Trophoblast cell (in vitro differentiated cells and primary cell): ENCODE measurements around the gene CWC27.

Source experiments
- DNase-seq, 2 donors: peaks; one replicate each; pipeline ENCODE4 v3.0.0-alpha.2; 2016
- H2AFZ ChIP-seq: 2 replicates; pipeline ENCODE4 v1.6.1; 2013; ENCODE audit warnings: low read length, moderate library complexity, mild to moderate bottlenecking; ENCODE audit not compliant: insufficient read depth, poor library complexity
- H2AK5ac ChIP-seq: 2 replicates; pipeline ENCODE4 v1.6.1; 2013; ENCODE audit warnings: mild to moderate bottlenecking, low read length
- H2BK120ac ChIP-seq: 2 replicates; pipeline ENCODE4 v1.6.1; 2013; ENCODE audit warnings: low read length, mild to moderate bottlenecking, moderate library complexity; ENCODE audit not compliant: insufficient read depth, poor library complexity
- H2BK12ac ChIP-seq: 2 replicates; pipeline ENCODE4 v1.6.1; 2013; ENCODE audit warnings: mild to moderate bottlenecking, low read length, moderate library complexity
- H2BK5ac ChIP-seq: 2 replicates; pipeline ENCODE4 v1.6.1; 2013; ENCODE audit warnings: low read length, low read depth, moderate library complexity, mild to moderate bottlenecking; ENCODE audit not compliant: poor library complexity
- H3K14ac ChIP-seq: 2 replicates; pipeline ENCODE4 v1.6.1; 2013; ENCODE audit warnings: mild to moderate bottlenecking, low read length
- H3K18ac ChIP-seq: 2 replicates; pipeline ENCODE4 v1.6.1; 2013; ENCODE audit warnings: mild to moderate bottlenecking, low read length
- H3K23ac ChIP-seq: 2 replicates; pipeline ENCODE4 v1.6.1; 2013; ENCODE audit warnings: low read length
- H3K27ac ChIP-seq: 2 replicates; pipeline ENCODE4 v1.5.1; 2013; ENCODE audit warnings: low read depth, mild to moderate bottlenecking, inconsistent platforms, low read length, moderate library complexity
- H3K27me3 ChIP-seq: 2 replicates; pipeline ENCODE4 v1.6.1; 2013; ENCODE audit warnings: inconsistent platforms, mild to moderate bottlenecking, low read length, moderate library complexity; ENCODE audit not compliant: insufficient read depth
- H3K36me3 ChIP-seq, 2 experiments: 1 replicate in 1 of 2; 2 replicates in 1 of 2; pipeline ENCODE4 v1.6.1; 2013; ENCODE audit warnings: low read length in 2 of 2, mild to moderate bottlenecking in 2 of 2, moderate library complexity in 1 of 2; ENCODE audit not compliant: insufficient read depth in 2 of 2, control insufficient read depth in 1 of 2
- H3K4ac ChIP-seq: 2 replicates; pipeline ENCODE4 v1.6.1; 2013; ENCODE audit warnings: low read depth, mild to moderate bottlenecking, low read length, moderate library complexity
- H3K4me1 ChIP-seq, 2 experiments: 1 replicate in 1 of 2; 2 replicates in 1 of 2; pipeline ENCODE4 v1.6.1; 2013; ENCODE audit warnings: low read length in 2 of 2, mild to moderate bottlenecking in 2 of 2, moderate library complexity in 1 of 2; ENCODE audit not compliant: insufficient read depth in 2 of 2, control insufficient read depth in 1 of 2
- H3K4me2 ChIP-seq: 2 replicates; pipeline ENCODE4 v1.6.1; 2013; ENCODE audit warnings: inconsistent platforms, mild to moderate bottlenecking, low read length, moderate library complexity
- H3K4me3 ChIP-seq: 2 replicates; pipeline ENCODE4 v1.5.1; 2013; ENCODE audit warnings: mild to moderate bottlenecking, low read depth, low read length, inconsistent platforms
- H3K79me1 ChIP-seq: one replicate; pipeline ENCODE4 v1.6.1; 2013; ENCODE audit warnings: low read length
- H3K79me2 ChIP-seq: 2 replicates; pipeline ENCODE4 v1.6.1; 2013; ENCODE audit warnings: low read length, mild to moderate bottlenecking; ENCODE audit not compliant: control insufficient read depth, insufficient read depth, poor library complexity
- H3K9ac ChIP-seq: 2 replicates; pipeline ENCODE4 v1.6.1; 2013; ENCODE audit warnings: mild to moderate bottlenecking, low read length
- H3K9me3 ChIP-seq: 2 replicates; pipeline ENCODE4 v1.6.1; 2013; ENCODE audit warnings: low read depth, mild to moderate bottlenecking, control low read depth, inconsistent platforms, low read length; ENCODE audit not compliant: insufficient read depth
- H4K12ac ChIP-seq: 2 replicates; pipeline ENCODE4 v1.6.1; 2013; ENCODE audit warnings: low read depth, mild to moderate bottlenecking, low read length, moderate library complexity
- H4K8ac ChIP-seq: 2 replicates; pipeline ENCODE4 v1.6.1; 2013; ENCODE audit warnings: low read depth, mild to moderate bottlenecking, low read length, moderate library complexity
- H4K91ac ChIP-seq: one replicate; pipeline ENCODE4 v1.6.1; 2013; ENCODE audit warnings: low read depth, mild to moderate bottlenecking, low read length, moderate library complexity
- WGBS: extraction: QIAGEN DNeasy Blood & Tissue Kit; methylation state at CpG from one replicate; pipeline ENCODE4 v1.1.7; 2013; ENCODE audit warnings: missing lambda C conversion rate; ENCODE audit not compliant: insufficient read length, insufficient coverage; ENCODE audit errors: extremely low coverage; 5-methylcytosine and 5-hydroxymethylcytosine counted together

Gene CWC27

GRCh38 chr5:64987768-64988167 lies 219.0 kb downstream of the CWC27 start:
- Histone ChIP-seq H3K4me3 (no peak overlapping the region), H4K12ac (no peak overlapping the region), H3K36me3 (no peaks in the 10 kb centered on the region), H3K9ac (no peak overlapping the region), H3K14ac (no peak overlapping the region), H2AK5ac (no peak overlapping the region), H3K27ac (no peak overlapping the region), H3K18ac (no peak overlapping the region), H2BK120ac (no peak overlapping the region), H3K4ac (no peak overlapping the region), H3K4me2 (no peak overlapping the region), H4K91ac (no peak overlapping the region), H3K4me1 (no peaks in the 10 kb centered on the region), H2BK12ac (no peak overlapping the region), H3K23ac (no peak overlapping the region), H3K9me3 (no peaks in the 10 kb centered on the region), H3K27me3 (no peaks in the 10 kb centered on the region), H4K8ac (no peak overlapping the region), H3K79me2 (no peaks in the 10 kb centered on the region), H2BK5ac (no peak overlapping the region), H3K79me1 (no peaks in the 10 kb centered on the region), H2AFZ (no peak overlapping the region)
- no peak for DNase-seq
- no CpG with 5 or more reads among the region's 1 CpG for WGBS

- peak overlapping the region; percentile 87 for H4K91ac ChIP-seq
- H3K4me3 ChIP-seq = no peak overlapping the region
- H2AFZ ChIP-seq = no peak overlapping the region
- no peak overlapping the region for H3K9ac ChIP-seq
- no peak overlapping the region for H4K12ac ChIP-seq
- H3K9me3 ChIP-seq = peaks cover 4% of the 10 kb centered on the region
- H3K79me2 ChIP-seq = no peaks in the 10 kb centered on the region
- H3K18ac ChIP-seq = peak overlapping the region; percentile 25
- peak overlapping the region; percentile 67 for H2BK12ac ChIP-seq
- H3K4me1 ChIP-seq = peaks cover 0 to 5% of the 10 kb centered on the region in 2 experiments
- H3K14ac ChIP-seq = peak overlapping the region; percentile 24
- no peaks in the 10 kb centered on the region for H3K36me3 ChIP-seq
- H3K23ac ChIP-seq = no peak overlapping the region
- H3K4me2 ChIP-seq = no peak overlapping the region
- H2AK5ac ChIP-seq = no peak overlapping the region
- H3K4ac ChIP-seq = no peak overlapping the region
- DNase-seq = no peak
- H4K8ac ChIP-seq = no peak overlapping the region
- no peaks in the 10 kb centered on the region for H3K27me3 ChIP-seq
- peak overlapping the region; percentile 41 for H2BK120ac ChIP-seq
- WGBS = no CpG with 5 or more reads among the region's 1 CpG
- H3K79me1 ChIP-seq = peaks cover 17% of the 10 kb centered on the region
- no peak overlapping the region for H3K27ac ChIP-seq
- no peak overlapping the region for H2BK5ac ChIP-seq
Measured at GRCh38 chr5:65009207-65009606, 240.5 kb downstream of the CWC27 start.

GRCh38 chr5:65010841-65011240 lies 242.1 kb downstream of the CWC27 start:
- DNase-seq = no peak
- Histone ChIP-seq H3K4me2 (no peak overlapping the region), H3K4me1 (peaks cover 0 to 5% of the 10 kb centered on the region in 2 experiments), H2BK5ac (no peak overlapping the region), H2BK120ac (no peak overlapping the region), H3K9me3 (no peaks in the 10 kb centered on the region), H3K27me3 (no peaks in the 10 kb centered on the region), H2AK5ac (peak overlapping the region; percentile 80), H4K8ac (no peak overlapping the region), H3K23ac (no peak overlapping the region), H4K91ac (peak overlapping the region; percentile 73), H3K18ac (peak overlapping the region; percentile 71), H3K79me2 (no peaks in the 10 kb centered on the region), H3K79me1 (peaks cover 19% of the 10 kb centered on the region), H2AFZ (no peak overlapping the region), H3K36me3 (no peaks in the 10 kb centered on the region), H4K12ac (no peak overlapping the region), H3K4me3 (no peak overlapping the region), H3K4ac (peak overlapping the region; percentile 28), H2BK12ac (peak overlapping the region; percentile 87), H3K9ac (no peak overlapping the region), H3K27ac (no peak overlapping the region), H3K14ac (peak overlapping the region; percentile 58)
- no CpG with 5 or more reads among the region's 1 CpG for WGBS

GRCh38 chr5:65012301-65012892 lies 243.7 kb downstream of the CWC27 start:
- Histone ChIP-seq H2BK120ac (peak overlapping the region; percentile 57), H3K36me3 (no peaks in the 10 kb centered on the region), H3K79me2 (no peaks in the 10 kb centered on the region), H3K27ac (no peak overlapping the region), H3K27me3 (no peaks in the 10 kb centered on the region), H2BK12ac (peak overlapping the region; percentile 88), H3K23ac (no peak overlapping the region), H3K4me1 (peaks cover 0 to 5% of the 10 kb centered on the region in 2 experiments), H3K79me1 (peaks cover 23% of the 10 kb centered on the region), H3K4ac (no peak overlapping the region), H2AFZ (no peak overlapping the region), H3K9me3 (no peaks in the 10 kb centered on the region), H3K14ac (peak overlapping the region; percentile 60), H4K8ac (peak overlapping the region; percentile 45), H3K4me2 (no peak overlapping the region), H3K9ac (no peak overlapping the region), H3K18ac (no peak overlapping the region), H4K91ac (no peak overlapping the region), H4K12ac (no peak overlapping the region), H2BK5ac (peak overlapping the region; percentile 27), H2AK5ac (no peak overlapping the region), H3K4me3 (no peak overlapping the region)
- DNase-seq = no peak
- whole genome bisulfite sequencing = no CpG with 5 or more reads among the region's 4 CpGs
